ENCODE data around the gene TRAPPC10.

GRCh38 chr21:43974791-43975468 lies 37.2 kb upstream of the TRAPPC10 start:
- TF ChIP-seq, protein P1, sequence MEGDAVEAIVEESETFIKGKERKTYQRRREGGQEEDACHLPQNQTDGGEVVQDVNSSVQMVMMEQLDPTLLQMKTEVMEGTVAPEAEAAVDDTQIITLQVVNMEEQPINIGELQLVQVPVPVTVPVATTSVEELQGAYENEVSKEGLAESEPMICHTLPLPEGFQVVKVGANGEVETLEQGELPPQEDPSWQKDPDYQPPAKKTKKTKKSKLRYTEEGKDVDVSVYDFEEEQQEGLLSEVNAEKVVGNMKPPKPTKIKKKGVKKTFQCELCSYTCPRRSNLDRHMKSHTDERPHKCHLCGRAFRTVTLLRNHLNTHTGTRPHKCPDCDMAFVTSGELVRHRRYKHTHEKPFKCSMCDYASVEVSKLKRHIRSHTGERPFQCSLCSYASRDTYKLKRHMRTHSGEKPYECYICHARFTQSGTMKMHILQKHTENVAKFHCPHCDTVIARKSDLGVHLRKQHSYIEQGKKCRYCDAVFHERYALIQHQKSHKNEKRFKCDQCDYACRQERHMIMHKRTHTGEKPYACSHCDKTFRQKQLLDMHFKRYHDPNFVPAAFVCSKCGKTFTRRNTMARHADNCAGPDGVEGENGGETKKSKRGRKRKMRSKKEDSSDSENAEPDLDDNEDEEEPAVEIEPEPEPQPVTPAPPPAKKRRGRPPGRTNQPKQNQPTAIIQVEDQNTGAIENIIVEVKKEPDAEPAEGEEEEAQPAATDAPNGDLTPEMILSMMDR (IDR thresholded peaks at IDR 0.05; ENCODE audit: low read depth, low read length), result no peak
- TF ChIP-seq EZH2phosphoT487 (IDR thresholded peaks at IDR 0.05; ENCODE audit: low read depth), result no peak

Data from OCI-LY3 (cell line).